ENCODE data around the gene FOXRED2.
"Not testable (repeated sequence)": the region's sequence is repeated elsewhere in the genome, so short reads cannot be mapped to it uniquely, and the experiment has no call there.

FOXRED2 gene

DNA sequence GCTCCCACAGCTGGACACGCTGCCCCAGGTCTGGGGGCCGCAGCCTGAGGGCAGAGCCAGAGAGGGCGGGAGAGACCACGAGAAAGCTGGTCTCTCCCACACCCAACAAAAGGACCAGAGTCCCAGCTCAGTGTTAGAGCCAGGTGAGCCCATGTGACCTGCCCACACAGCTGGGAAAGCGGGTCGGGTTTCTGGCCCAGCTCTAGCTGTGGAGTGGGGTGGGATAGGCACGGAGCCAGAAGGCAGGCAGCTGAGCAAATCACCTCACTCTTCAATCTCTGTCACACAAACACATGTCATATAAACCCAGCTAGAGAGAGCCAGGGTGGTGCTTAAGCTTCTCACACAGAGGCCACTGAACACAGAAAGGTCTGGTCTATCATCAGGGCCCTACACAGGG lies 29.9 kb upstream of the FOXRED2 start:
- TF ChIP-seq, protein P1, sequence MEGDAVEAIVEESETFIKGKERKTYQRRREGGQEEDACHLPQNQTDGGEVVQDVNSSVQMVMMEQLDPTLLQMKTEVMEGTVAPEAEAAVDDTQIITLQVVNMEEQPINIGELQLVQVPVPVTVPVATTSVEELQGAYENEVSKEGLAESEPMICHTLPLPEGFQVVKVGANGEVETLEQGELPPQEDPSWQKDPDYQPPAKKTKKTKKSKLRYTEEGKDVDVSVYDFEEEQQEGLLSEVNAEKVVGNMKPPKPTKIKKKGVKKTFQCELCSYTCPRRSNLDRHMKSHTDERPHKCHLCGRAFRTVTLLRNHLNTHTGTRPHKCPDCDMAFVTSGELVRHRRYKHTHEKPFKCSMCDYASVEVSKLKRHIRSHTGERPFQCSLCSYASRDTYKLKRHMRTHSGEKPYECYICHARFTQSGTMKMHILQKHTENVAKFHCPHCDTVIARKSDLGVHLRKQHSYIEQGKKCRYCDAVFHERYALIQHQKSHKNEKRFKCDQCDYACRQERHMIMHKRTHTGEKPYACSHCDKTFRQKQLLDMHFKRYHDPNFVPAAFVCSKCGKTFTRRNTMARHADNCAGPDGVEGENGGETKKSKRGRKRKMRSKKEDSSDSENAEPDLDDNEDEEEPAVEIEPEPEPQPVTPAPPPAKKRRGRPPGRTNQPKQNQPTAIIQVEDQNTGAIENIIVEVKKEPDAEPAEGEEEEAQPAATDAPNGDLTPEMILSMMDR (IDR thresholded peaks at IDR 0.05; ENCODE audit: insufficient read depth, missing control alignments) = no peak
- no peak for FAIRE-seq
- DNase-seq (ENCODE audit: insufficient read length, low spot score) = no peak

DNA sequence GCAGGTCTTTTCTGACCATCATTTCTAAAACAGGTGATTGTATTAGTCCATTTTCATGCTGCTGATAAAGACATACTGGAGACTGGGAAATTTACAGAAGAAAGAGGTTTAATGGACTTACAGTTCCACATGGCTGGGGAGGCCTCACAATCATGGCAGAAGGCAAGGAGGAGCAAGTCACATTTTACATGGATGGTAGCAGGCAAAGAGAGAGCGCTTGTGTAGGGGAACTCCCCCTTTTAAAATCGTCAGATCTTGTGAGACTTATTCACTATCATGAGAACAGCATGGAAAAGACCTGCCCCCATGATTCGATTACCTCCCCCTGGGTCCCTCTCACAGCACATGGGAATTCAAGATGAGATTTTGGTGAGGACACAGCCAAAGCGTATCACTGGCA lies 26.5 kb upstream of the FOXRED2 start:
- FAIRE-seq; DNase-seq (ENCODE audit: insufficient read length, low spot score): not testable (repeated sequence)

DNA sequence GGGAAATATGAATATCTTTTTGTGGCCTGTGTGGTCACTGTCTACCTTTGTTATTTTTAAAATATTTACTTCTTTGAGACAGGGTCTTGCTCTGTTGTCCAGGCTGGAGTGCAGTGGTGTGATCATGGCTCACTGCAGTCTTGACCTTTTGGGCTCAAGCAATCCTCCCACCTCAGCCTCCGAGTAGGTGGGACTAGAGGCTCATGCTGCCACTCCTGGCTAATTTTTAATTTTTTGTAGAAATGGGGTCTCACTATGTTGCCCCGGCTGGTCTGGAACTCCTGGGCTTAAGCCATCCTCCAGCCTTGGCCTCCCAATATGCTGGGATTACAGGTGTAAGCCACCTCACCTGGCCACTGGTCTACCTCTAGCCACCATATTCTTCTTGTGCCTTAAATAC lies 25.6 kb upstream of the FOXRED2 start:
- TF ChIP-seq, protein P1 (IDR thresholded peaks at IDR 0.05; ENCODE audit: insufficient read depth, missing control alignments) = no peak
- no peak for FAIRE-seq
- DNase-seq (ENCODE audit: insufficient read length, low spot score) = no peak

DNA sequence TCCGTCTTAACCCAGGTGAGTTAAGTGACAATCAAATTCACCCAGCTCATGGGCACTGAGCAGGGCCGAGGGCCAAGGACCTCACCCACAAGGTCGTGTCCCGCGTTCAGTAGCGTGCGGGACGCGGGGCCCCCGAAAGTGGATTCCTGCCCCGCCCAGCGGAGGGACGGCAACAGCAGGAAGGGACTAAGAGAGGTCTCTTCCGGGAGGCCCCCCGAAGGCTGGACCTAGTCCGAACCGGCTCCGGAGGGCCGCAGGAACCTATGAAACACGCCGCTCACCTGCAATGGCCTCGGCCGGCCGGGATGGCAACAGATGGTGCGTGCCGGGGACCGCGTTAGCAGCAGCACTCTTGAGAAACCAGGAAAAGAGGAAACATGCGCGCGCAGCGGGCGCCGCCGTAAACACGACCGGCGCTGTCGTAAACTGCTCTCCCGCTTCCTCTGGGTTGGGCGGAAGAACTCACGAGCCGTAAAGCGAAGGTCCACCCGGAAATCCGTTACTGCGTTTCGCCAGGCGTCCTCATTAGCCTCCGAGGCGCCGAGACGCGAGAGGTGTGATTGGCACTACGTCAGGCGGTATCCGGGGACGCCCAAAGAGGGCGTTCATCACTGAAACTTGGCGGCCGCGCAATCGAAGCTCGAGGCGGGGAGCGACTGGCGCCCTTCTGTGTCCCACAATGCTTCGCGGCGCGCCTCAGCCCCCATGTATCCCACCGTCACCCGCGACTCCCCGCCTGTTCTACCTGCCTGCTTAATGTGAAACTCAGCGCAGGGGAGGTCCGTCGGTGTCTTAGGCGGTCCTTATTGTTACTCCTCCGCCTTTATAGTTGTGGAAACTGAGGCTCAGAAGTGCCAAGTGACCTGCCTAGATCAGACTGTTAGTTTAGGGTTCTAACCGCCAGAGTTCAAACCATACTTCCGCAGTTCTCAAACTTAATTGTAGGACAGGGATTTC lies 22.2 kb upstream of the FOXRED2 start, which contains the start of gene EIF3D:
TSS of gene EIF3D (minus strand) at position 372 of the 957 bp plus-strand sequence. CDS start 3,045 bp downstream, outside the sequence.
- TF ChIP-seq, protein P1 (IDR thresholded peaks at IDR 0.05; ENCODE audit: insufficient read depth, missing control alignments) = no peak
- no peak for FAIRE-seq
- DNase-seq (ENCODE audit: insufficient read length, low spot score) = no peak

DNA sequence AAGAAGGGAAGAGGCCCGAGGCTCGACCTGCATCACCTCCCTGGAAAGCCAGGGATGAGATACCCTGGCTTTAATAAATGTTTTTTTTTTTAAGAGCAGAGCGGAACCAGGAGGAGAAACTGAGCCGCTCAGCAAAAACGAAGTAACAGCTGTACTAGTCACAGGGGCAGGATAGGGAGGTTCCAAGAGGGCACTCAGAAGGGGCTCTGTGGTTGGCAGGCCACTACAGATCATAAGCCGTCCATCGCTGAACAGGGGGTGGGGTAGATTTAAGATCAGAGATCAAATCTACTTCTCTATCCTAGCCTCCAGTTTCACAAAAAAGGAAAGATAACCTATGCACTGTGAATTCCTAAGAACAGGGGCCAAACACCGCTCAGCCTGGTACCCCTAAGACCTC lies 21.5 kb upstream of the FOXRED2 start:
- no peak for DNase-seq (ENCODE audit: insufficient read length, low spot score)
- FAIRE-seq = no peak
- TF ChIP-seq, protein P1 (IDR thresholded peaks at IDR 0.05; ENCODE audit: insufficient read depth, missing control alignments) = no peak

DNA sequence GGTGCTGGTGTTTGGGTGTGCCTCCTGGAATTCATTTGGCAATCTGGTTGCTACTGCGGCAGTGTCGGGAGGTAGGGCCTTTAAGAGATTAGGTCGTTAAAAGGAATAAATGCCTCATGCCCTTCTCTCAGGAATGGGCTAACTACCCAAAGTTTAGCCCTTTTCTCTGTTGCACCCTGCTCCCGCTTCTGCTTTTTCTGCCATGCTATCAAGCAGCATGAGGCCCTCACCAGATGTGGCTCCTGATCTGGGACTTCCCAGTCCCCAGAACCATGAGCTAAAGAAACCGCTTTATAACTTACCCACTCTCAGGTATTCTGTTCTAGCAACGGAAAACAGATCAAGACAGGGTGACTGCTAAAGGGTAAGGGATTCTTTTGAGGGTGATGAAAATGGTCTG lies 15.8 kb upstream of the FOXRED2 start:
- DNase-seq (ENCODE audit: insufficient read length, low spot score) (no peak), FAIRE-seq (no peak)
- TF ChIP-seq, protein P1 (IDR thresholded peaks at IDR 0.05; ENCODE audit: insufficient read depth, missing control alignments) = no peak

DNA sequence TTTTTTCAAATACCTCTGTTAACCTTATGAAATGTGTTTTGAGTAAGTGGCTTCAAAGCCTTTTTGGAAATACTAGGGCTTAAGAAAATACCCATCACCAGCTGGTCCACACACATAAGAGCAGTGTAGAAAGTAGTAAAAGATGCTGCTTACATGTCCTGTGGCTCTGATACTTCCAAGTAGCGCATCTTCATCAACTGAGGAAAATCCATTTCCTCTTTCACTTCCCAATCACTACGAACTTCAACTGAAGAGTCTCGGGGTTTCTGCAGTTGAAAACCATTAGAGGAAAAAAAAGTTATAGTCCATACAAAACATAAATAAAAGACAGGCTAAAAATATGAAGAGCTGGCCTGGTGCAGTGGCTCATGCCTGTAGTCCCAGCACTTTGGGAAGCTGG lies 13.6 kb upstream of the FOXRED2 start:
- FAIRE-seq (no peak), DNase-seq (ENCODE audit: insufficient read length, low spot score) (no peak)
- TF ChIP-seq, protein P1 (IDR thresholded peaks at IDR 0.05; ENCODE audit: insufficient read depth, missing control alignments) = no peak

DNA sequence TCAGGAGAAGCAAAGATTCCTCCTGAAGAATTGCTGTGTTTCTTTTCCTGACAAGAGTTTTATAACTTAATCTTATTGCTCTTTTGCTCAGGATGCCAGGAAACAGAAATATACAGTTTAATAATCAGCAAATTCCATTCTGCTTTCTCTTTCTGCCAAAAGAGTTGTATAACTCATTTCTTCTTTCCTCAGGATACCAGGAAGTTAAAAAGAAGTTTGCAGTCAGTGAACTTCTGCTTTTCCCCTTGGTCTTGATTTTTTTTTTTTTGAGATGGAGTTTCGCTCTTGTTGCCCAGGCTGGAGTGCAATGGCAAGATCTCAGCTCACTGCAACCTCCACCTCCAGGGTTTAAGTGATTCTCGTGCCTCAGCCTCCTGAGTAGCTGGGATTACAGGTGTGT lies 13.1 kb upstream of the FOXRED2 start:
- not testable (repeated sequence) for FAIRE-seq

More for the DNA sequence above, 13.1 kb upstream of the FOXRED2 start:
- not testable (repeated sequence) for DNase-seq (ENCODE audit: insufficient read length, low spot score)

Measured in D721Med (cell line).